ENCODE data around the gene LRRC45. TPM values are rescaled to one million over a fixed set of nuclear protein-coding genes. Genes with fewer than 3 reads are reported as not detected.

Gene LRRC45
- total and polyA plus RNA-seq, 9 of the 15 experiments (the other 6 are each of a cell fraction or from before 2014, with no cell fraction given): 3.5 to 21.5 (median 11.2) TPM; not detected in 2

DNA sequence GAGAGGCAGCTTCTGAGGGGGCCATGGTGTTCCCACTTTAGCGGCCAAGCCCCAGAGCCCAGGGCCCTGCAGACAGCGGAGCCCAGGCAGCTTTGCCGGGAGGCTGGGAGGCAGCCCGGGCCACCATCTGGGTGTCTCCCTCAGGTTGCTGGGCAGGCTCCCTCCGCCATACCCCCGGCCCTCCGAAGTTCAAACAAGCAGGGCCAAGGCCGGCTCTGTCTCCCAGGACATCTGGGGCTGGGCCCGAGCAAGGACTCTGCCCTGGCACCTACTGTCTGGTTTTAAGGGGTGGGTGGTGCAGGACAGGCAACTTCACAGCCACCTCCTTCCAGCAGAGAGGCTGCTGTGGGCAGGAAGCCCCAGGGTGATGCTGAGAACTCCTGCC, 39.9 kb downstream of the LRRC45 start:
- no peak for TF ChIP-seq FOXA3 (CRISPR knock-in tag; conservative IDR thresholded peaks at IDR 0.05 in 1 of 2, IDR thresholded peaks at IDR 0.05 in 1 of 2)
- peak; percentile 59; the same call in 1 of the 2 replicates for TF ChIP-seq POLR2G (IDR thresholded peaks at IDR 0.05; ENCODE audit: low read depth, low read length)
- ChIA-PET CTCF (ENCODE audit: low intra/inter-chr PET ratio) (no interaction called here), POLR2A (interaction anchor here (0.6 to 2.4 kb wide), 3 partner anchors 9 to 24 kb away, joined by 4 to 11 read pairs (median 5); no protein-coding TSS in a partner anchor)
- WGBS (ENCODE audit: insufficient coverage, low coverage, missing lambda C conversion rate): 100% methylated on average over 9 of the region's 9 CpGs
- no peak for DNase-seq (ENCODE audit: extremely low read depth in 1 of 4, low spot score in 3 of 4)
- no peaks in the 10 kb centered on the region for H3K9me3 ChIP-seq (replicated peaks; ENCODE audit: control insufficient read depth, insufficient read depth, low read depth, low read length)
- BruUV-seq (replicated peaks): no TSS peak
- H3K36me3 ChIP-seq (ENCODE audit: control insufficient read depth, insufficient read depth, low read length): peaks cover 64% of the 10 kb centered on the region; the same call in 2 of the 3 replicates
- H3K4me2 ChIP-seq (ENCODE audit: insufficient read depth, low read length): no peak overlapping the region
- H3K9ac ChIP-seq (ENCODE audit: insufficient read depth in 1 of 2, low read depth in 2 of 2, low read length in 2 of 2): peak overlapping the region in 1 of 2 experiments; percentile 70; a peak in 2 of 4 replicates
- in situ Hi-C loops (cut with MboI) (no loop called here), intact Hi-C loops (cut with micrococcal nuclease) (no loop called here)
- peaks cover 28% of the 10 kb centered on the region for H3K79me2 ChIP-seq (ENCODE audit: control insufficient read depth, insufficient read depth, low read length)
- no peak for ATAC-seq
- no peaks in the 10 kb centered on the region for H3K27me3 ChIP-seq (ENCODE audit: control insufficient read depth in 2 of 2, insufficient read depth in 2 of 2, low read length in 2 of 2)
- no peak overlapping the region for H2AFZ ChIP-seq (ENCODE audit: low read depth, low read length)
- no peaks in the 10 kb centered on the region for H3K9me1 ChIP-seq (ENCODE audit: control insufficient read depth, insufficient read depth, low read length)
- FAIRE-seq: no peak
- no peak overlapping the region for H3K27ac ChIP-seq (ENCODE audit: extremely low read depth, low read depth, low read length)
- H4K20me1 ChIP-seq (replicated peaks; ENCODE audit: control insufficient read depth, insufficient read depth, low read length): no peaks in the 10 kb centered on the region; the same call in none of the 2 replicates
- peaks cover 3 to 76% of the 10 kb centered on the region in 2 experiments; a peak in 3 of 5 replicates for H3K4me1 ChIP-seq (replicated peaks in 1 of 2; ENCODE audit: control insufficient read depth in 2 of 2, insufficient read depth in 2 of 2, low read length in 2 of 2)
- H3K4me3 ChIP-seq: no peak overlapping the region
